ENCODE results near the gene CELF4.

CELF4 gene

GRCh38 chr18:37447962-37448888, 117.4 kb downstream of the CELF4 start:
- peak in 1 of 56 donors; percentile 4 for DNase-seq

DNA sequence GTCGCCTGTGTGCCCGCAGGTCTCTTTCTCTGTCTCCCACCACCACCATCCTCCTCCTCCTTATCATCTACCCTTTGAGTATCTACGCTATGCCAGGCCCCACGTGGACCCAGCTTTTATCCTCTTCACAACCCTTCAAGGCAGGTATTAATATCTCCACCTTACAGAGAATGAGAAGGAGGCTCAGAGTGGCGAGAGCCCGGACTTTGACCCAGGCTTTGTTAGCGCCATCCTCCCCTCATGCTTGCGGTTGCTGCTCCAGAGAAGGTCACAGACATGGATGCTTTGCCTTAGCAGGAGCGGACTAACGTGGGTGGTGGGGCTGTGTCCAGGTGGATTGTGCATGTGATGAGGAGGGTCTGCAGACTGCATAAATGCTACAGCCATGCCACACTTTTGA, 119.8 kb downstream of the CELF4 start:
- DNase-seq, result no peak

- peak in 1 of 56 donors; percentile 8 for DNase-seq
These were observed 120.2 kb downstream of the CELF4 start for GRCh38 chr18:37445368-37445767.

DNA sequence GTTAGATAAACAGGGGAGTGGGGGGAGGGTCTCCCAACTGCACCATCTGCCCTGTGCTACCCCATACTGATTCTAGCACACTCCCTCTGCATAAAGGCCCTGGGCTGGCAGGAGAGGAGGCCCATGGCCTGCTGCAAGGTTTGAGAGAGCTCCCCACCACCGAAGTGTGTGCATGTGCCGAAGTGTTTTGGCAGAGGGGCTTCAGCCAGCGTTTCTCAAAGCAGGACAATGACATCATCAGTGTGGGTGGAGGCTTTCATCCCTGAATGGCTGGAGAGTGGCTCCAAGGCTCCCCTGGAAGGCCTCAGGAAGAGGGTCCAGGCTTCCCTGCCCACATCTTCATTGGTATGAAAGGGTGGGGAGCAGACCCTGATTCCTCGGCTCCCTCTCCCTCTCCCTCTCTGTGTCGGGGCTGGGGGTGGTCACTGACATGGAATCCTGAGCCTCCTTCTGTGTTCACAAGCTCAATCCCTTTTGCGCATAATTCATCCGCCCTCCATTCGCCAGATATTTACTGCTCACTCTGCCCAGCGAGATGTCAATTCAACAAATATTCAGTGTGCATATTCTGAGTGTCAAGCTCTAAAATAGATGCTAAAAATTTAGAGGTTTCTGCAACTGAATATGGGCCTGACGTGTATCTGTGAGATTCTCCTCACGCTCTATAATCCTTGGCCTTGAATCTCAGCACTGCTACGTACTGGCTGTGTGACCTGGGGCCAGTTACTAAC, 122.1 kb downstream of the CELF4 start:
- DNase-seq, result no peak

- DNase-seq, result peak in 1 of 56 donors; percentile 2
These were observed 123.1 kb downstream of the CELF4 start for GRCh38 chr18:37442477-37442876.

- DNase-seq, result no peak
These were observed 123.8 kb downstream of the CELF4 start for GRCh38 chr18:37441821-37442220.

- peak in 9 of 56 donors; percentile 12 to 41 (median 25) for DNase-seq
These were observed 125.4 kb downstream of the CELF4 start for GRCh38 chr18:37440206-37440605.

DNA sequence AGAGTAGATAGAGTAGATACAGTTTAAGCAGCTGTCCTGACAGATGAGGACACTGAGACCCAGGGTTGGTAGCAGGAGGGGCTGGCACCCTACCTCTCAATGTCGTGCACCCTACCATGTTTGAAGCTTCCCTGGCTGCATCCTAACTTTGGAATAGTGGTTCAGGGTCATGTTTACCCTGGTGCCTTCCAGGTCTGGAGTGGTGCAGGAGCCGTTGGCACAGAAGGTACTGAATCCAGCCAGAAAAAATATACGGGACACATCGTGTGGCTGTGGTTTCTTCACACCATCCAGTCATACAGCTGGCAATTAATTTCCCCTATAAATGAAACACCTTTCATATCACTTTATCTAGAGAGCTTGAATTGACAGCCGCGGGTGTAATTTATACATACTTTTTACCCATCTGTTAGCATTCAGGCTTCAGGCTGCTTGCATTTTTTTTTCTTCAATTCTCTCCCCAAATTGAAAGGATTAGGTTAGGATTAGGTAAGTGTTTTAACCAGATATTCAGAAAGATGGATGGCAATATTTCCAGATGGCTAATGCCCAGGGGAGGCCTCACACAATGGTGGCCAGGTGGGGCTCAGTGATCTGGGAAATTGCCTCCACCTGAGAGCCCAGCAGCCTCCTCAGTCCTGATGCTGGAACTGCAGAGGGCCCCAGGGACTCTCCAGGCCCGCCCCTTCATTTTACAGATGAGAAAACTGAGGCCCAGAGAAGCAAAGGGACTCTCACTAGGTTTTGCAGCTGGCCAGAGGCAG, 127.0 kb downstream of the CELF4 start:
- no peak for DNase-seq

DNA sequence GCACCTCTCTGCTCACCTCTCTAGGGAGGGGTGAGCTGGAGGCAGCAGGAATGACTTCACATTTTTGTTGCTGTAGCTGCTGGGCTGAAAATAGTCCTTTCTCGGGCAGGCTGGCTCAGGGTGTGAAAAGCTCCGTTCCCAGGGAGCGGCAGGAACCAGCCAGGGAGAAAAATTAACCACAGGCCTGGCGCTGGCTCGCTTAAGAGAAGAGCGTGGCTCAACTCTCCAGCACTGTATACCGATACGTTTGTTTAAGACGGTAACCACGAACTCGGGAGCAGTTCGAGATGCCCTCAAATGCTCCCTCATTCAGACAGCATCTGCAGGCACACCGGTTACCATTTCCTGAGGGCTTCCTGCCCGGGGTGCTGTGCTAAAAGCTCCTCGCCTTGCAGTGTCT, 129.6 kb downstream of the CELF4 start:
- peak in 11 of 56 donors; percentile 22 to 46 (median 30) for DNase-seq

GRCh38 chr18:37435150-37435867, 130.3 kb downstream of the CELF4 start:
- DNase-seq, result peak in 28 of 56 donors; percentile 16 to 71 (median 35)

GRCh38 chr18:37434161-37434860, 131.3 kb downstream of the CELF4 start:
- DNase-seq, result no peak

DNA sequence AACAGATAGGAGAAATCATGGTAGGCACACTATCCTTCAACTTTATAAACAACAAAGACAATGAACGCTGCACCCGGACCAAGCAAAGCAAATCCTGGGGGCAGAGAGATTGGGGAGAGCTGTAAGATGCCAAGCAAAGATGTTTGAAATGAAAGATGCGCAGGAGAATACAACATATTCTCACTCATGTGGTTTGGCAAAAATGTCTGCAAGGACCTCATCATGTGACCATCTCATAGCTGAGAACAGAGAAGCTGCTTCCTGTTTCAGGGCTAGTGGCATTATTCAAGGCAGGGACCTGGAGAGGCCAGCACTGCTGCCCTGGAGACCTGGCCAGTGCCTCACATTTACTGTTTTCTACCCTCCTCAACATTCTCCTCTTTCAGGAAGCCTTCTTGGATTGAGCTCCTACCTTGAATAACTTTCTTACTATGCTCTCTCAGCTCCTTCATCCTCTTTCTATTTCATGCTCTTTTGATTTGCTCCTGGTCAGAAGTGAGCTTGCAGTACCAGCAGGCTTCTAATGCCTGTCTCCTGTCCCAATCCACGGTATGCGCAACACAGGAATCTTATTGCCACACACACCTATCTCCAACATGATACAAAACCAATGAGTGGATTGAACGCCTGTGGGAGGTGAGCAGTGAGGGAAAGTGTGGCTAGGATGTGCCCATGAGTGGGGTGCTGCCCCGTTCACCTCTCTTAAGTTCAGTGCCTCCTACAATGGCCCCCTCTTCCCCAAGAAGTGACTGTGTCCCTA, 133.0 kb downstream of the CELF4 start:
- no peak for DNase-seq

DNA sequence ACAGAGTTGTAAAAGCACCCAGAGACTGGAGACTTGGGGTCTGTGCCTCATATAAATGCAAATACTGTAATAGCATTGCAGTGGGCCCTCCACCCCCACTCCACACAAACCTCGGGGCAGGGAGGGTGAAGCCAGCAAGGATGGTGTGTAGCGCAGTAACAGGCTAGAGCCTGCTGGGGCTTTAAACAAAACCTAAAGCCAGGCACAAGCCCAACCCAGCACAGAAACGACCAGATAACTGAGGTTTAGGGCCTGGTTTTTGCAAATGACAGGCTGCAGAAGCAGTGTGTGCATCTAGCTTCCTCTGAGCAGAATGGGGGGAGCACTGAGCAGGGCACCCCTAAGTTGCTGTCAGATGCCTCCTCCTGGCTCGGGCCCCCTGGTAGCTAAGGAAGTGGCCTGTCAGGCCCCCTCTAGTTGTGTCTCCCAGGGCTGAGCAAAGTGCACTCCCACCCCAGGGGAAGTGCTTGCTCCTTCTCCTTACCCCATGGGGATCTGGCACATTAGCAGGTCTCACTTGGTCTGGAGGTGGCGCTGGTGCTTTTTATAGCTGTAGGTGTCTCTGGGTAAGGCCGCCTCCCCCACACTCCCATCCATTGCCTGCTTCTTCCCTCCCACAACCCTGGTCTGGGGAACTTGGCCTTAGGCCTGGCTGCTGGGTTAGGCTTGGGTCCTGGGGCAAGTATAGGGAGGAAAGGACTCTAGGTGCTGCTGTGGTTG, 135.1 kb downstream of the CELF4 start:
- DNase-seq, result peak in 10 of 56 donors; percentile 12 to 44 (median 28)

- DNase-seq, result peak in 1 of 56 donors; percentile 28
These were observed 135.8 kb downstream of the CELF4 start for GRCh38 chr18:37429791-37430190.

GRCh38 chr18:37428288-37428974, 137.2 kb downstream of the CELF4 start:
- no peak for DNase-seq

- no peak for DNase-seq
These were observed 139.0 kb downstream of the CELF4 start for GRCh38 chr18:37426586-37426985.

- DNase-seq, result no peak
These were observed 140.4 kb downstream of the CELF4 start for GRCh38 chr18:37425222-37425621.

GRCh38 chr18:37424507-37424906, 141.1 kb downstream of the CELF4 start:
- DNase-seq, result no peak
